GM20431 (cell line): ENCODE measurements around the gene HM13.
"Not testable (repeated sequence)": the region's sequence is repeated elsewhere in the genome, so short reads cannot be mapped to it uniquely, and the experiment has no call there.

Experiments used
- in situ Hi-C: fragments of 300-500 bp; cut with MseI, MboI; formaldehyde crosslinking; loops from one replicate; pipeline ENCODE4 v1.15.0; 2020; ENCODE audit warnings: low sequenced_read_pairs; ENCODE audit not compliant: unreplicated experiment

The HM13 gene

DNA sequence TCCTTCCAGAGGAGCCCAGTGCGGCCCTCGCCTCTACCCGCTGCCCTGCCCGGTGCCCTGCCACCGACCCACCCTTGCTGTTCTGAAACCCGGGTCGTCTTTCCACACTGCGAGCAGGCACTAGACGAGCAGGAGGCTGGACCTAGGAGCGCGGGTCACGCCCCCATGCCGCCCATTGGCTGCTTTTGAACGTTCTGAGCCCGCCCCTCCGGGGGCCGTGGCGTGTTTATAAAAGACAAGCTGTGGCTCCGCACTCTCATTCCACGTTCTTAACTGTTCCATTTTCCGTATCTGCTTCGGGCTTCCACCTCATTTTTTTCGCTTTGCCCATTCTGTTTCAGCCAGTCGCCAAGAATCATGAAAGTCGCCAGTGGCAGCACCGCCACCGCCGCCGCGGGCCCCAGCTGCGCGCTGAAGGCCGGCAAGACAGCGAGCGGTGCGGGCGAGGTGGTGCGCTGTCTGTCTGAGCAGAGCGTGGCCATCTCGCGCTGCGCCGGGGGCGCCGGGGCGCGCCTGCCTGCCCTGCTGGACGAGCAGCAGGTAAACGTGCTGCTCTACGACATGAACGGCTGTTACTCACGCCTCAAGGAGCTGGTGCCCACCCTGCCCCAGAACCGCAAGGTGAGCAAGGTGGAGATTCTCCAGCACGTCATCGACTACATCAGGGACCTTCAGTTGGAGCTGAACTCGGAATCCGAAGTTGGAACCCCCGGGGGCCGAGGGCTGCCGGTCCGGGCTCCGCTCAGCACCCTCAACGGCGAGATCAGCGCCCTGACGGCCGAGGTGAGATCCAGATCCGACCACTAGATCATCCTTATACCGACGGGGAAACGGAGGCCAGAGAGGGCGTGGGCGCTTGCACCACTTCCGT, 91.0 kb downstream of the HM13 start, which contains the start of gene ID1:
TSS of gene ID1 (plus strand) at position 259 of the 871 bp plus-strand sequence. CDS start at position 358, 99 bp downstream.
- in situ Hi-C loops, result no loop called here

DNA sequence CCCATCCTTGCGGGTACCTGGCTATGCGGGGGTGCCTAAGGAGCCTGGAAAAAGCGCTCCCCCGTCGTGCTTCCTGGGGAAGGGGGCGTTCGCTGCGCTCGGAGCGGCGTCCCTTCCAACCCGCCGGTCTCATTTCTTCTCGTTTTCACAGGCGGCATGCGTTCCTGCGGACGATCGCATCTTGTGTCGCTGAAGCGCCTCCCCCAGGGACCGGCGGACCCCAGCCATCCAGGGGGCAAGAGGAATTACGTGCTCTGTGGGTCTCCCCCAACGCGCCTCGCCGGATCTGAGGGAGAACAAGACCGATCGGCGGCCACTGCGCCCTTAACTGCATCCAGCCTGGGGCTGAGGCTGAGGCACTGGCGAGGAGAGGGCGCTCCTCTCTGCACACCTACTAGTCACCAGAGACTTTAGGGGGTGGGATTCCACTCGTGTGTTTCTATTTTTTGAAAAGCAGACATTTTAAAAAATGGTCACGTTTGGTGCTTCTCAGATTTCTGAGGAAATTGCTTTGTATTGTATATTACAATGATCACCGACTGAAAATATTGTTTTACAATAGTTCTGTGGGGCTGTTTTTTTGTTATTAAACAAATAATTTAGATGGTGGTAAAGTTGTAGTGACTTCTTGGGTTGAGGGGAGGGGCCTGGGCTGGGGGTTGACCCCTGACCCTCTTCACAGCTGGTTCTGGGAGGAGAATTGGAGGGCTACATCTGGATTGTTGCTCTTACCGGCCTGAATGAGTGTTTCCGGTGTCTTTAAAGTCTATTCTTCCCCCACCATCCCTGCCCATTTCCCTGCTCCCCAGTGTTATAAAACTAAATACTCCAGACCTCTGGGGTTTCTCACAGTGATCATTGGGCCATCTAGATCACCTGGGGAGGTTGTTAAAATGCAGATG, 91.9 kb downstream of the HM13 start:
- in situ Hi-C loops, result no loop called here

GRCh38 chr20:31606804-31607639, 92.8 kb downstream of the HM13 start:
- in situ Hi-C loops, result no loop called here

GRCh38 chr20:31607640-31608250, 93.5 kb downstream of the HM13 start:
- in situ Hi-C loops, result no loop called here

DNA sequence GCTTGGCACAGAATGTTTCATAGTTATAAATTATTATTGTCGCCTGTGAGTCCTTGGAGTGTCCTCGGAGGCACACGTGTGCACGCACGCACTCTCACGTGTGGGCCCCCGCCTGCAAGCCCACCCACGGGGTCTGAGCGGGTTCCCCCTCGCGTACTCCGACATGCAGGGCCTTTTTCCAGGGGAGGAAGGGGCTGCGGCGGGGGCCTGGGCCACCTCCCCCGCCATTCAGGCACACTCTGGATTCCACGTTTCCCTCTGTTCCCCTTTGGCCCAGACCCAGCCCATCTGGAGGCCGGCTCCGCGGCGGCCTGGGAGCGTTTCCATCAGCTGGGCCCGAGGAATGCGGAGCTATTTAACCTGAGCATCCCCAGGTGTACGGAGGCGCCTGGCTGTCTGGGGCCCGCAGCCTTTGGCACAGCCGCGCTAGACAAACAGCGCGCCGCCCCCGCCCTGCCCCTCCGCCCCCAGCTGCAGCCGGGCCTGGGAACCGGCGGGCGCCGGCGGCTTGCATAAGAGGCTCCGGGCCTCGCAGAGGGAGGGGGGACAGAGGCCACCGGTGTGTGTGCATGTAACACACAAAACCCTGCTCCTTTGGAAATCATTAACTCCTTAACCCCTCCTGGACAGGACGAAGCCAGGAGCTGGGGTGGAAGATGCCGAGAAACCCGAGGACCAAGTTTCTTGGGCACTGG, 94.2 kb downstream of the HM13 start:
- in situ Hi-C loops, result no loop called here

GRCh38 chr20:31612271-31612640, 98.0 kb downstream of the HM13 start:
- in situ Hi-C loops, result not testable (repeated sequence)

DNA sequence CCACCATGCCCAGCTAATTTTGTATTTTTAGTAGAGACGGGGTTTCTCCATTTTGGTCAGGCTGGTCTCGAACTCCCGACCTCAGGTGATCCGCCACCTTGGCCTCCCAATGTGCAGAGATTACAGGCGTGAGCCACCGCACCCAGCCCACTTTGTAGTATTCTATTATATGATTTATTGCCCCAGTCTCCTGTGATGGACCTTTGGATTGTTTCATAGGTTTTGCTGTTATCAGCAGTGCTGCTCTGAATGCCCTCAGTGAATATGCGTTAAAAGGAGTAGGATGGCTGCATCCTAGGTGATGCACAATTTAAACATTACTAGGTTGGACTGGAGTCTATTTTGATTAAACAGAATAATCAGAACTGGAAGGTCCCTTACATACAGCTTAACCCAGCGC, 101.2 kb downstream of the HM13 start:
- in situ Hi-C loops, result no loop called here

DNA sequence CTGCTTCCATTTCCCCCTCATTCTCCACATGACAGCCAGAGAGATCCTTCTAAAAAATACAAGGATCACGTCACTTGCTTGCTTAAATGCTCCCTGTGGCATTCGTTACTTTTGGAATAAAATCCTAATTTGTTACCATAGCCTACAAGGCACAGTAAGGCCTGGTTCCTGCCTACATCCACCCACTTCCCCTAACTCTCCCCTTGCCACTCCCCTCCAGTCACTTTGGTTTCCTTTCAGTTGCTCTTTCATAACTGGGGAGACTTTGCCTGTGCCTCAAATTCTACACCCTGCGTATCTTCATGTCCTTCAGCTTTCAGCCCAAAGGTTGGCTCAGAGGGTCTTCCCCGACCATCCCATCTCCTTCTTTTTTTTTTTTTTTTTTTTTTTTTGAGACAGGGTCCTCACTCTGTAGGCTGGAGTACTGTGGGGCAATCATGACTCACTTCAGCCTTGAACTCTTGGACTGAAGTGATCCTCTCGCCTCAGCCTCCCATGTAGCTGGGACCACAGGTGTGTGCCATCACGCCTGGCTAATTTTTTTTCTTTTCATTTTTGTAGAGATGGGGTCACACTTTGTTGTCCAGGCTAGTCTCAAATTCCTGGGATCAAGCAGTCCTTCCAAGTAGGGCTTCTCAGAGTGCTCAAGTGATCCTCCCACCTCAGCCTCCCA, 103.3 kb downstream of the HM13 start:
- in situ Hi-C loops, result no loop called here
